ENCODE data around the gene PINLYP.

- TF ChIP-seq AFF4 (CRISPR knock-in tag; IDR thresholded peaks at IDR 0.05) (no peak), ZKSCAN5 (CRISPR knock-in tag; IDR thresholded peaks at IDR 0.05) (no peak), RAD51 (IDR thresholded peaks at IDR 0.05; ENCODE audit: borderline replicate concordance) (no peak)
Observed at GRCh38 chr19:43592800-43593350, 17.3 kb downstream of the PINLYP start.

All from HepG2 (cell line).